Peyer's patch (tissue), 4 donors: Measurements from ENCODE around the gene CARM1. TPM values are rescaled to one million over a fixed set of nuclear protein-coding genes. Genes with fewer than 3 reads are reported as not detected.
A peak's percentile ranks its signal among the peaks of the same experiment; 100 is the strongest.

Experiments used
- DNase-seq, 3 donors: peaks; one replicate each; pipeline ENCODE4 v3.0.0-alpha.2; 2017 to 2019
- H3K27ac ChIP-seq, 4 donors: fragments of 200-600 bp; sonication (generic); one replicate each; pipeline ENCODE4 v1.5.1; 2016 to 2019
- H3K27me3 ChIP-seq, 2 donors: fragments of 200-600 bp; sonication (generic); one replicate each; pipeline ENCODE4 v1.5.1; 2019
- H3K36me3 ChIP-seq, 3 donors: fragments of 200-600 bp; sonication (generic); one replicate each; pipeline ENCODE4 v1.5.1; 2016 to 2019
- H3K4me1 ChIP-seq, 4 donors: fragments of 200-600 bp; sonication (generic); one replicate each; pipeline ENCODE4 v1.5.1; 2016 to 2019
- H3K4me3 ChIP-seq, 4 donors: fragments of 200-600 bp; sonication (generic); 1 replicate in 3 of 4; 2 replicates in 1 of 4; pipeline ENCODE4 v1.5.1; 2016 to 2019; ENCODE audit warnings: mild to moderate bottlenecking in 1 of 4
- H3K9me3 ChIP-seq, 4 donors: fragments of 200-600 bp; sonication (generic); one replicate each; pipeline ENCODE4 v1.5.1; 2016 to 2019; ENCODE audit warnings: mild to moderate bottlenecking in 1 of 4
- CTCF ChIP-seq, 6 experiments: fragments of 450-650 bp in 4 of 6; fragments of 200-600 bp in 2 of 6; sonication (generic) in 1 of 6; IDR thresholded peaks; one replicate each; pipeline ENCODE4 v1.5.1; 2017 to 2019; ENCODE audit warnings: antibody characterized with exemption in 6 of 6, mild to moderate bottlenecking in 3 of 6, moderate library complexity in 1 of 6
- POLR2A ChIP-seq, 2 donors: fragments of 450-650 bp; IDR thresholded peaks; one replicate each; pipeline ENCODE4 v1.5.1; 2017; ENCODE audit warnings: antibody characterized with exemption in 2 of 2, mild to moderate bottlenecking in 2 of 2, moderate library complexity in 2 of 2
- total RNA-seq, 4 donors: library from RNA; depleted of rRNA; stranded (reverse); fragments of >200 nt; gene quantifications; one replicate each; pipeline ENCODE4 v1.1.0, GENCODE V29; 2016

The CARM1 gene
- total RNA-seq, 4 donors from 2014 or later: 23.8 to 40.6 (median 29.7) TPM

- H3K27me3 ChIP-seq: no peaks in the 10 kb centered on the region
- peaks cover 0 to 52% (median 0%) of the 10 kb centered on the region in 4 donors for H3K4me1 ChIP-seq
- no peak overlapping the region for H3K4me3 ChIP-seq
- DNase-seq: no peak
- H3K36me3 ChIP-seq: no peaks in the 10 kb centered on the region
- H3K9me3 ChIP-seq: no peaks in the 10 kb centered on the region
- H3K27ac ChIP-seq: no peak overlapping the region
- TF ChIP-seq POLR2A (IDR thresholded peaks at IDR 0.05) (no peak), CTCF (IDR thresholded peaks at IDR 0.05) (no peak)
Measured at GRCh38 chr19:10895363-10895762, 24.0 kb downstream of the CARM1 start.

GRCh38 chr19:10895920-10896319 is 24.6 kb downstream of the CARM1 start:
- Histone ChIP-seq H3K9me3 (no peaks in the 10 kb centered on the region), H3K36me3 (no peaks in the 10 kb centered on the region), H3K4me3 (no peak overlapping the region), H3K4me1 (peaks cover 0 to 50% (median 0%) of the 10 kb centered on the region in 4 donors), H3K27me3 (no peaks in the 10 kb centered on the region), H3K27ac (no peak overlapping the region)
- no peak for TF ChIP-seq CTCF (IDR thresholded peaks at IDR 0.05)
- DNase-seq: no peak

GRCh38 chr19:10896851-10897526 is 25.6 kb downstream of the CARM1 start:
- no peak overlapping the region for H3K4me3 ChIP-seq
- H3K27me3 ChIP-seq: no peaks in the 10 kb centered on the region
- H3K4me1 ChIP-seq: peaks cover 0 to 39% (median 0%) of the 10 kb centered on the region in 4 donors
- H3K9me3 ChIP-seq: no peaks in the 10 kb centered on the region
- DNase-seq: no peak
- TF ChIP-seq CTCF (IDR thresholded peaks at IDR 0.05) (no peak), POLR2A (IDR thresholded peaks at IDR 0.05) (no peak)
- no peaks in the 10 kb centered on the region for H3K36me3 ChIP-seq
- peak overlapping the region in 2 of 4 donors; percentile 11 to 30 for H3K27ac ChIP-seq

- TF ChIP-seq CTCF (IDR thresholded peaks at IDR 0.05) (no peak), POLR2A (IDR thresholded peaks at IDR 0.05) (no peak)
- no peak for DNase-seq
- H3K4me1 ChIP-seq: peaks cover 0 to 31% (median 0%) of the 10 kb centered on the region in 4 donors
- H3K9me3 ChIP-seq: no peaks in the 10 kb centered on the region
- no peak overlapping the region for H3K4me3 ChIP-seq
- H3K27me3 ChIP-seq: no peaks in the 10 kb centered on the region
- no peaks in the 10 kb centered on the region for H3K36me3 ChIP-seq
- H3K27ac ChIP-seq: peak overlapping the region in 2 of 4 donors; percentile 59 to 62
Measured at GRCh38 chr19:10898633-10899032, 27.3 kb downstream of the CARM1 start.

GRCh38 chr19:10899151-10899653 is 27.8 kb downstream of the CARM1 start:
- no peaks in the 10 kb centered on the region for H3K27me3 ChIP-seq
- peak overlapping the region in 1 of 4 donors; percentile 12 for H3K4me3 ChIP-seq
- peak in 2 of 3 donors; percentile 87 for DNase-seq
- H3K36me3 ChIP-seq: no peaks in the 10 kb centered on the region
- no peaks in the 10 kb centered on the region for H3K9me3 ChIP-seq
- TF ChIP-seq CTCF (IDR thresholded peaks at IDR 0.05) (peak in 1 of 6 experiments; percentile 13), POLR2A (IDR thresholded peaks at IDR 0.05) (peak in 1 of 2 donors; percentile 16)
- peak overlapping the region in 2 of 4 donors; percentile 62 to 77 for H3K27ac ChIP-seq
- peaks cover 0 to 31% (median 0%) of the 10 kb centered on the region in 4 donors for H3K4me1 ChIP-seq
